Right lobe of liver (tissue), 6 donors: ENCODE measurements around the gene PROB1. TPM values are rescaled to one million over a fixed set of nuclear protein-coding genes. Genes with fewer than 3 reads are reported as not detected.

Experiments
- ATAC-seq, 4 donors: fragments of 200-7000 bp; cut with Tn5 transposase; one replicate each; pipeline ENCODE4 v1.9.1; 2020; ENCODE audit warnings: mild to moderate bottlenecking in 4 of 4, moderate library complexity in 4 of 4
- DNase-seq, 3 donors: peaks; one replicate each; pipeline ENCODE4 v3.0.0-alpha.2; 2020
- H3K27ac ChIP-seq, 3 donors: fragments of 200-600 bp; one replicate each; pipeline ENCODE4 v1.8.0; 2022
- H3K27me3 ChIP-seq, 2 donors: fragments of 200-600 bp; one replicate each; pipeline ENCODE4 v1.8.0; 2022
- H3K36me3 ChIP-seq, 4 donors: fragments of 200-600 bp; sonication (generic) in 1 of 4; one replicate each; pipeline versions ENCODE4 v1.5.1 to v1.8.0; 2017 to 2022; ENCODE audit warnings: control low read depth in 1 of 4
- H3K4me1 ChIP-seq, 4 donors: fragments of 200-600 bp; sonication (generic) in 1 of 4; one replicate each; pipeline versions ENCODE4 v1.5.1 to v1.8.0; 2017 to 2022; ENCODE audit warnings: control low read depth in 1 of 4
- H3K4me3 ChIP-seq, 3 donors: fragments of 200-600 bp; one replicate each; pipeline ENCODE4 v1.8.0; 2022
- H3K9me3 ChIP-seq, 4 donors: fragments of 200-600 bp; sonication (generic) in 1 of 4; one replicate each; pipeline versions ENCODE4 v1.5.1 to v1.8.0; 2017 to 2022; ENCODE audit warnings: control low read depth in 1 of 4
- CTCF ChIP-seq, 4 donors: fragments of 200-600 bp in 3 of 4; fragments of 450-650 bp in 1 of 4; IDR thresholded peaks; one replicate each; pipeline versions ENCODE4 v1.5.1 to v1.8.0; 2016 to 2022; ENCODE audit warnings: antibody characterized with exemption in 4 of 4, mild to moderate bottlenecking in 2 of 4
- POLR2A ChIP-seq: fragments of 450-650 bp; IDR thresholded peaks from one replicate; pipeline ENCODE4 v1.6.1; 2017; ENCODE audit warnings: antibody characterized with exemption, mild to moderate bottlenecking
- WGBS: methylation state at CpG from one replicate; pipeline ENCODE4 v1.1.6; 2018; ENCODE audit warnings: low coverage, low lambda C conversion rate; ENCODE audit not compliant: insufficient coverage; ENCODE audit errors: missing lambda C conversion rate; 5-methylcytosine and 5-hydroxymethylcytosine counted together
- intact Hi-C, 2 donors: fragments of 100-400 bp; cut with DNase I; formaldehyde crosslinking; loops; one replicate each; pipeline versions ENCODE4 v1.11.2 to v1.14.1; 2022
- total RNA-seq, 6 experiments: library from RNA; depleted of rRNA in 2 of 6; stranded (reverse); fragments of >200 nt in 2 of 6; fragmentation: NEBNext Ultra II Directional in 3 of 6; extraction: Animal tissue kit (Norgen Biotek cat#: 25700) in 3 of 6; gene quantifications; one replicate each; pipeline versions ENCODE4 v1.1.0 to v1.2.4, GENCODE V29; 2016 to 2023
- donor health status: DM: no; HTN: yes; CAD: no.
- donor health status: DM: no; HTN: no; CAD: no.
- donor health status: DM: no; HTN: no; CAD: no.
- donor health status: DM: no; HTN: yes; CAD: no.
- donor health status: DM: no; HTN: yes; CAD: no.

The PROB1 gene
- total RNA-seq, 6 experiments from 2014 or later = 0.25 to 0.51 (median 0.41) TPM

DNA sequence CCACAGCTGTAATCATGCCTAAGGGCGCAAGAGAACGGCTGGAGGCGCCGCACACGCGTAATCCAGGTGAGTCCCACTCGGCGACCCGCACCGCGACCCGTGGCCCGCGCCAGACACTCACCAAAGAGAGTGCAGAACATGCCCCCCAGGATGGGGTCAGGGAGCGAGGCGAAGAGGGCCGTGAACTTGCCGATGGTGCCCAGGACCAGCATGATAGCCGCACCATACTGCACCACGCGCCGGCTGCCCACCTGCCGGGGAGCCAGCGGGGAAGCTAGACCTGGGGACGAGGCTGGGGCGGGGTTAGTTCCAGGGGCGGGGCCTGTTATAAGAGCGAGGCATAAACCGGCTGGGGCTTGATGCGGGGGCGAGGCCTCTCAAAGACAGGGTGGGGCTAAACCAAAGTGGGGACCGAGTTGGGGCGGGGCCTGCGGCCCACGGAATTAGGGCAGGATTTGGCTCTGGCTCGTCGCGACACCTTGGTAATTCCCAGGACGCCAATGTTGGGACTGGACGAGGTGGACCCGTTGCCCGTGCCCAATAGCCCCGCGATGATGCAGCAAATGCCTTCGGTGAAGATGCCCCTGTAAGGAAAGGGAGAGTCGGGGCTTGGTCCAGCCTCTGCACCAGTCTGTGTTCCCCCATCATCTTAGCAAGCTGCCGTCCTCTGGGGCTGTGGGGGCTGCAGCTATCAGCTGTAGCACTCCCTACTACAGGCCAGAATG, 16.6 kb downstream of the PROB1 start:
- no peak for TF ChIP-seq CTCF (IDR thresholded peaks at IDR 0.05)
- no peak for TF ChIP-seq POLR2A
- Histone ChIP-seq H3K27me3 (no peaks in the 10 kb centered on the region), H3K36me3 (peaks cover 0 to 22% (median 0%) of the 10 kb centered on the region in 4 donors), H3K9me3 (no peaks in the 10 kb centered on the region), H3K4me3 (no peak overlapping the region), H3K27ac (no peak overlapping the region), H3K4me1 (peaks cover 0 to 30% (median 3%) of the 10 kb centered on the region in 4 donors)
- no peak for ATAC-seq
- intact Hi-C loops = no loop called here
- WGBS = 85% methylated on average over 21 of the region's 47 CpGs
- DNase-seq = peak in 1 of 3 donors; percentile 47

- intact Hi-C loops = no loop called here
- no CpG with 5 or more reads among the region's 3 CpGs for WGBS
- TF ChIP-seq POLR2A (no peak), CTCF (IDR thresholded peaks at IDR 0.05) (no peak)
- H3K9me3 ChIP-seq = no peaks in the 10 kb centered on the region
- H3K4me3 ChIP-seq = no peak overlapping the region
- DNase-seq (peak in 1 of 3 donors; percentile 10), ATAC-seq (no peak)
- H3K27me3 ChIP-seq = no peaks in the 10 kb centered on the region
- H3K4me1 ChIP-seq = peaks cover 0 to 34% (median 3%) of the 10 kb centered on the region in 4 donors
- peaks cover 0 to 25% (median 0%) of the 10 kb centered on the region in 4 donors for H3K36me3 ChIP-seq
- no peak overlapping the region for H3K27ac ChIP-seq
Measured at GRCh38 chr5:139377226-139377625, 17.7 kb downstream of the PROB1 start.

- no peaks in the 10 kb centered on the region for H3K27me3 ChIP-seq
- H3K4me3 ChIP-seq = no peak overlapping the region
- peaks cover 0 to 33% (median under 1%) of the 10 kb centered on the region in 4 donors for H3K36me3 ChIP-seq
- ATAC-seq = no peak
- intact Hi-C loops = no loop called here
- 95% methylated on average over 5 of the region's 7 CpGs for WGBS
- no peaks in the 10 kb centered on the region for H3K9me3 ChIP-seq
- H3K27ac ChIP-seq = no peak overlapping the region
- peaks cover 0 to 26% (median 0%) of the 10 kb centered on the region in 4 donors for H3K4me1 ChIP-seq
- no peak for DNase-seq
- TF ChIP-seq POLR2A (no peak), CTCF (IDR thresholded peaks at IDR 0.05) (no peak)
Measured at GRCh38 chr5:139376364-139376763, 18.5 kb downstream of the PROB1 start.

- ATAC-seq (no peak), DNase-seq (peak in 1 of 3 donors; percentile 13)
- H3K36me3 ChIP-seq = peaks cover 0 to 41% (median 2%) of the 10 kb centered on the region in 4 donors
- H3K4me1 ChIP-seq = peaks cover 0 to 21% (median 0%) of the 10 kb centered on the region in 4 donors
- H3K9me3 ChIP-seq = no peaks in the 10 kb centered on the region
- no peaks in the 10 kb centered on the region for H3K27me3 ChIP-seq
- H3K4me3 ChIP-seq = no peak overlapping the region
- H3K27ac ChIP-seq = peak overlapping the region in 1 of 3 donors; percentile 9
- WGBS = no CpG with 5 or more reads among the region's 2 CpGs
- TF ChIP-seq CTCF (IDR thresholded peaks at IDR 0.05) (no peak), POLR2A (no peak)
- intact Hi-C loops = no loop called here
Measured at GRCh38 chr5:139374909-139375308, 20.0 kb downstream of the PROB1 start.
